K562 (cell line): ENCODE data around the gene ARHGAP24. TPM values are rescaled to one million over a fixed set of nuclear protein-coding genes. Genes with fewer than 3 reads are reported as not detected.

Experiments
- ATAC-seq: fragments of 200-7000 bp; cut with Tn5 transposase; 3 replicates; pipeline ENCODE4 v1.9.1; 2020; ENCODE audit warnings: moderate library complexity
- BruUV-seq: library from RNA; stranded (reverse); fragments of 400-500 nt; replicated peaks from 2 replicates; lab custom pipeline; 2021; lab: Mats Ljungman, UMichigan
- CTCF ChIA-PET: fragments of 300-600 bp; formaldehyde crosslinking; extraction: SDS; loops from one replicate; lab custom pipeline; 2021; ENCODE audit warnings: low intra/inter-chr PET ratio; lab: Yijun Ruan, JAX
- POLR2A ChIA-PET: fragments of 300-600, 350-650 bp; sonication (Branson Sonifier 250); formaldehyde crosslinking; extraction: SDS; loops from one replicate; lab custom pipeline; 2021; ENCODE audit warnings: antibody characterized with exemption, inconsistent platforms; lab: Yijun Ruan, JAX
- DNase-seq, 4 experiments: peaks; one replicate each; pipeline versions ENCODE4 v3.0.0 to v3.0.0-alpha.2; 2011 to 2018; ENCODE audit warnings: low spot score in 3 of 4, mixed read lengths in 3 of 4; ENCODE audit errors: extremely low read depth in 1 of 4
- FAIRE-seq: peaks from 2 replicates; lab custom pipeline; 2011; peaks lifted over from hg19 to GRCh38; lab: Jason Lieb, UNC
- H2AFZ ChIP-seq: 2 replicates; pipeline ENCODE4 v1.6.0; 2011; ENCODE audit warnings: low read depth, low read length, control low read depth, inconsistent platforms
- H3K27ac ChIP-seq: fragments of 200-600 bp; 3 replicates; pipeline ENCODE4 v1.8.0; 2011; ENCODE audit warnings: low read depth, mild to moderate bottlenecking, control low read depth, inconsistent platforms, low read length, moderate library complexity, mixed read lengths; ENCODE audit errors: extremely low read depth
- H3K27me3 ChIP-seq, 2 experiments: fragments of 300-600 bp in 1 of 2; 2 replicates in 1 of 2; 3 replicates in 1 of 2; pipeline versions ENCODE4 v1.6.0 to v1.8.0; 2011; ENCODE audit warnings: inconsistent platforms in 2 of 2, low read length in 2 of 2, mild to moderate bottlenecking in 1 of 2, mixed read lengths in 1 of 2, moderate library complexity in 1 of 2; ENCODE audit not compliant: control insufficient read depth in 2 of 2, insufficient read depth in 2 of 2
- H3K36me3 ChIP-seq: fragments of 300-600 bp; 3 replicates; pipeline ENCODE4 v1.8.0; 2011; ENCODE audit warnings: mild to moderate bottlenecking, low read length, inconsistent platforms; ENCODE audit not compliant: control insufficient read depth, insufficient read depth
- H3K4me1 ChIP-seq, 2 experiments: fragments of 200-600 bp in 1 of 2; replicated peaks in 1 of 2; 2 replicates in 1 of 2; 3 replicates in 1 of 2; pipeline versions ENCODE4 v1.5.1 to v1.8.0; 2011; ENCODE audit warnings: inconsistent platforms in 2 of 2, low read length in 2 of 2, mild to moderate bottlenecking in 1 of 2, mixed read lengths in 1 of 2, moderate library complexity in 1 of 2; ENCODE audit not compliant: control insufficient read depth in 2 of 2, insufficient read depth in 2 of 2
- H3K4me2 ChIP-seq: 2 replicates; pipeline ENCODE4 v1.6.1; 2011; ENCODE audit warnings: low read length, control low read depth, inconsistent platforms, mixed read lengths; ENCODE audit not compliant: insufficient read depth
- H3K4me3 ChIP-seq: fragments of 200-600 bp; sonication (generic), shearing (Covaris generic); 2 replicates; pipeline ENCODE4 v1.5.1; 2016; ENCODE audit warnings: control low read depth, inconsistent platforms
- H3K79me2 ChIP-seq: fragments of 200-600 bp; 3 replicates; pipeline ENCODE4 v1.8.0; 2011; ENCODE audit warnings: low read length, inconsistent platforms; ENCODE audit not compliant: control insufficient read depth, insufficient read depth
- H3K9ac ChIP-seq, 2 experiments: 2 replicates each; pipeline versions ENCODE4 v1.6.0 to v1.6.1; 2011; ENCODE audit warnings: low read depth in 2 of 2, low read length in 2 of 2, control low read depth in 1 of 2, inconsistent platforms in 1 of 2, mild to moderate bottlenecking in 1 of 2, mixed read lengths in 1 of 2; ENCODE audit not compliant: insufficient read depth in 1 of 2
- H3K9me1 ChIP-seq: one replicate; pipeline ENCODE4 v1.6.0; 2011; ENCODE audit warnings: inconsistent platforms, mild to moderate bottlenecking, low read length, moderate library complexity; ENCODE audit not compliant: control insufficient read depth, insufficient read depth
- H3K9me3 ChIP-seq: replicated peaks from 2 replicates; pipeline ENCODE4 v1.5.1; 2011; ENCODE audit warnings: low read depth, low read length, inconsistent platforms; ENCODE audit not compliant: control insufficient read depth, insufficient read depth
- H4K20me1 ChIP-seq: replicated peaks from 2 replicates; pipeline ENCODE4 v1.6.1; 2011; ENCODE audit warnings: low read length, inconsistent platforms, mixed read lengths; ENCODE audit not compliant: control insufficient read depth, insufficient read depth
- CEBPB ChIP-seq: fragments of 450-650 bp; IDR thresholded peaks from 2 replicates; pipeline ENCODE4 v1.6.1; 2016; ENCODE audit warnings: missing genetic modification characterization, missing compliant biosample characterization
- NFATC3 ChIP-seq: fragments of 450-650 bp; IDR thresholded peaks from 2 replicates; pipeline ENCODE4 v1.6.1; 2017; ENCODE audit warnings: mild to moderate bottlenecking
- NR4A1 ChIP-seq, 2 experiments: fragments of 250-450 bp in 1 of 2; fragments of 450-650 bp in 1 of 2; sonication (Bioruptor Pico) in 1 of 2; IDR thresholded peaks; 2 replicates each; pipeline versions ENCODE4 v1.4.0 to v1.6.1; 2016 to 2020; ENCODE audit warnings: mild to moderate bottlenecking in 2 of 2, missing compliant biosample characterization in 1 of 2, missing genetic modification characterization in 1 of 2, moderate library complexity in 1 of 2
- PTBP1 ChIP-seq: fragments of 200-400 bp; formaldehyde crosslinking; IDR thresholded peaks from 2 replicates; pipeline ENCODE4 v1.6.1; 2017; ENCODE audit warnings: low read depth, low read length
- RFX5 ChIP-seq: IDR thresholded peaks from 2 replicates; pipeline ENCODE4 v1.6.1; 2011; ENCODE audit warnings: low read depth, mild to moderate bottlenecking, improper control_type of control experiment, low read length
- RNF219 ChIP-seq: fragments of 250-450 bp; sonication (Bioruptor Pico); IDR thresholded peaks from 2 replicates; pipeline ENCODE4 v1.5.0; 2022; ENCODE audit warnings: mild to moderate bottlenecking
- ZSCAN29 ChIP-seq: fragments of 450-650 bp; IDR thresholded peaks from 2 replicates; pipeline ENCODE4 v1.6.1; 2017
- WGBS: fragments of 100-300 bp; shearing (Covaris generic); methylation state at CpG from one replicate; pipeline ENCODE4 v1.1.6; 2016; ENCODE audit warnings: low coverage, mixed read lengths; ENCODE audit not compliant: insufficient coverage; ENCODE audit errors: missing lambda C conversion rate; 5-methylcytosine and 5-hydroxymethylcytosine counted together
- in situ Hi-C: fragments of 300-500 bp; cut with MboI; formaldehyde crosslinking; loops from 4 replicates; pipeline ENCODE4 v1.15.0; 2018; ENCODE audit warnings: inconsistent platforms, mixed read lengths
- intact Hi-C: fragments of 100-400 bp; cut with micrococcal nuclease; formaldehyde crosslinking; loops from 2 replicates; pipeline ENCODE4 v1.14.2; 2022
- polyA plus RNA-seq, 8 experiments: library from polyadenylated mRNA; depleted of rRNA in 4 of 8; stranded (reverse) in 5 of 8; unstranded in 3 of 8; fragments of >200 nt; fragmentation: Nextera tagmentation in 2 of 8; fragmentation: Illumina TruSeq in 1 of 8; extraction: Ambion mirVana in 2 of 8; extraction: Trizol in 1 of 8; gene quantifications; 2 replicates each; pipeline versions ENCODE4 v1.2.1 to v1.2.3, GENCODE V29; 2011 to 2014; ENCODE audit warnings: inconsistent platforms in 1 of 8, missing spikeins in 1 of 8
- total RNA-seq, 7 experiments: library from RNA; depleted of rRNA in 6 of 7; stranded (reverse); fragments of >200 nt in 6 of 7; fragmentation: Illumina TruSeq in 2 of 7; extraction: Trizol in 2 of 7; gene quantifications; 2 replicates each; pipeline versions ENCODE4 v1.2.1 to v1.2.3, GENCODE V29; 2011 to 2021; ENCODE audit warnings: low replicate concordance in 1 of 7

The ARHGAP24 gene
- total and polyA plus RNA-seq, 9 of the 15 experiments (the other 6 are each of a cell fraction or from before 2014, with no cell fraction given) = 8.0 to 22.6 (median 14.0) TPM

GRCh38 chr4:85784348-85784747 lies 309.4 kb downstream of the ARHGAP24 start:
- Histone ChIP-seq H3K27me3 (no peaks in the 10 kb centered on the region), H3K4me2 (no peak overlapping the region), H2AFZ (no peak overlapping the region), H3K4me3 (no peak overlapping the region), H3K9me3 (no peaks in the 10 kb centered on the region), H3K27ac (no peak overlapping the region), H3K4me1 (no peaks in the 10 kb centered on the region), H3K9me1 (no peaks in the 10 kb centered on the region), H3K36me3 (no peaks in the 10 kb centered on the region), H3K79me2 (no peaks in the 10 kb centered on the region), H4K20me1 (no peaks in the 10 kb centered on the region), H3K9ac (no peak overlapping the region)
- FAIRE-seq (no peak), ATAC-seq (no peak), DNase-seq (no peak)
- in situ Hi-C loops (no loop called here), intact Hi-C loops (no loop called here)
- CTCF ChIA-PET = interaction anchor here (0.5 kb wide), 1 partner anchor 194 kb away, joined by 3 read pairs; no protein-coding TSS in a partner anchor
- no TSS peak for BruUV-seq
- POLR2A ChIA-PET = no interaction called here
- 41% methylated on average over 3 of the region's 3 CpGs for WGBS
- TF ChIP-seq ZSCAN29 (no peak), NR4A1 (CRISPR knock-in tag; IDR thresholded peaks at IDR 0.05) (no peak), NR4A1 (tag; IDR thresholded peaks at IDR 0.05) (no peak), RFX5 (no peak), NFATC3 (no peak), RNF219 (no peak), PTBP1 (no peak), CEBPB (tag) (no peak)
